Measurements from ENCODE around the gene RHOV.
A peak's percentile ranks its signal among the peaks of the same experiment; 100 is the strongest.

The RHOV gene

DNA sequence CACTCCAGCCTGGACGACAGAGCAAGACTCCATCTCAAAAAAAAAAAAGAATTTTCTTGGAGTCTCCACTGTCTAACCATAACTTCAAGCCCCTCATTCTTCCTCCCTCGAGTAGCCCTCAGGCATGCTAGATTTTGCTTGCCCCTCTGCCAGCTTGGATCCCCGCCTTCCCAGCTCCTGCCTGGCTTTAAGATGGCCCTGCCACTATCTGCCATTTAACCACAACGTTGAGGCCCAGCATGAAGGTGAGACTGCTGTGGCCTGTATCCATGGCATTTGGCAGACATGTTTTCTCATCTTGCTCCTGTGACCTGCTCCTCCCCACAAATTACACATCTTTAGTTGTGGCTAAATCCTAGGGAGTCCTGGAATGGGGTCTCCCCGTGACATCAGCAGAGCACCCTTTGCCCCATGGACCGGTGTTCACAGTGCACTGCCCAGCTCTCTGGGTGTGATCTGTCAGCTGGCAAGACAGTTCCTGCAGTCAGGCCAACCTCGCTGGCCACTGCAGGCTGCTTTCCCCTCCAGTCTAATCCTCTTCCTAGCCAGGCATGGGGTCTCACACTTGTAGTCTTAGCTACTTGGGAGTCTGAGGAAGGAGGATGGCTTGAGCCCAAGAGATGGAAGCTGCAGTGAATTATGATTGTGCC lies 30.6 kb upstream of the RHOV start:
- no peak for DNase-seq (ENCODE audit: low read depth in 3 of 3)

DNA sequence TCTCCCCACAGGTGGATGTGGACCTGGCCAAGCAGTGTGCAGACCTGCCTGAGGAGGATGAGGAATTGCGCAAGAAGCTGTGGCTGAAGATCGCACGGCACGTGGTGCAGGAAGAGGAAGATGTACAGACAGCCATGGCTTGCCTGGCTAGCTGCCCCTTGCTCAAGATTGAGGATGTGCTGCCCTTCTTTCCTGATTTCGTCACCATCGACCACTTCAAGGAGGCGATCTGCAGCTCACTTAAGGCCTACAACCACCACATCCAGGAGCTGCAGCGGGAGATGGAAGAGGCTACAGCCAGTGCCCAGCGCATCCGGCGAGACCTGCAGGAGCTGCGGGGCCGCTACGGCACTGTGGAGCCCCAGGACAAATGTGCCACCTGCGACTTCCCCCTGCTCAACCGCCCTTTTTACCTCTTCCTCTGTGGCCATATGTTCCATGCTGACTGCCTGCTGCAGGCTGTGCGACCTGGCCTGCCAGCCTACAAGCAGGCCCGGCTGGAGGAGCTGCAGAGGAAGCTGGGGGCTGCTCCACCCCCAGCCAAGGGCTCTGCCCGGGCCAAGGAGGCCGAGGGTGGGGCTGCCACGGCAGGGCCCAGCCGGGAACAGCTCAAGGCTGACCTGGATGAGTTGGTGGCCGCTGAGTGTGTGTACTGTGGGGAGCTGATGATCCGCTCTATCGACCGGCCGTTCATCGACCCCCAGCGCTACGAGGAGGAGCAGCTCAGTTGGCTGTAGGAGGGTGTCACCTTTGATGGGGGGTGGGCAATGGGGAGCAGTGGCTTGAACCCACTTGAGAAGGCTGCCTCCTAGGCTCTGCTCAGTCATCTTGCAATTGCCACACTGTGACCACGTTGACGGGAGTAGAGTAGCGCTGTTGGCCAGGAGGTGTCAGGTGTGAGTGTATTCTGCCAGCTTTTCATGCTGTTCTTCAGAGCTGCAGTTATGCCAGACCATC lies 28.8 kb upstream of the RHOV start:
- no peak for DNase-seq (ENCODE audit: low read depth in 3 of 3)

DNA sequence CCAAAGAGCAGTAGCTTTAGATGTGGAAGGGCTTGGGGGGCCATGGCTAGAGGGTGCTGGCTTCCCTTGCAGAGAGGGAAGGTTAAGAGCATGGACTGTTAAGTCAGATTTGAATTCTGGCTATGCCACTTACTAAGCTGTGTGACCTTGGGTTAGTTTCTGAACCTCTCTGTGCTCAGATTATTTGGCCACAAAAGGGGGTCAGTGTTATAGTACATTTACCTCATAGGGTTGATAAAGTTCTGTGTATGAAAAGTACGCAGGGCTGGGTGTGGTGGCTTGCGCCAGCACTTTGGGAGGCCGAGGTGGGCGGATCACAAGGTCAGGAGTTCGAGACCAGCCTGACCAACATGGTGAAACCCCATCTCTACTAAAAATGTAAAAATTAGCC lies 27.0 kb upstream of the RHOV start:
- DNase-seq (ENCODE audit: low read depth in 3 of 3) = no peak

DNA sequence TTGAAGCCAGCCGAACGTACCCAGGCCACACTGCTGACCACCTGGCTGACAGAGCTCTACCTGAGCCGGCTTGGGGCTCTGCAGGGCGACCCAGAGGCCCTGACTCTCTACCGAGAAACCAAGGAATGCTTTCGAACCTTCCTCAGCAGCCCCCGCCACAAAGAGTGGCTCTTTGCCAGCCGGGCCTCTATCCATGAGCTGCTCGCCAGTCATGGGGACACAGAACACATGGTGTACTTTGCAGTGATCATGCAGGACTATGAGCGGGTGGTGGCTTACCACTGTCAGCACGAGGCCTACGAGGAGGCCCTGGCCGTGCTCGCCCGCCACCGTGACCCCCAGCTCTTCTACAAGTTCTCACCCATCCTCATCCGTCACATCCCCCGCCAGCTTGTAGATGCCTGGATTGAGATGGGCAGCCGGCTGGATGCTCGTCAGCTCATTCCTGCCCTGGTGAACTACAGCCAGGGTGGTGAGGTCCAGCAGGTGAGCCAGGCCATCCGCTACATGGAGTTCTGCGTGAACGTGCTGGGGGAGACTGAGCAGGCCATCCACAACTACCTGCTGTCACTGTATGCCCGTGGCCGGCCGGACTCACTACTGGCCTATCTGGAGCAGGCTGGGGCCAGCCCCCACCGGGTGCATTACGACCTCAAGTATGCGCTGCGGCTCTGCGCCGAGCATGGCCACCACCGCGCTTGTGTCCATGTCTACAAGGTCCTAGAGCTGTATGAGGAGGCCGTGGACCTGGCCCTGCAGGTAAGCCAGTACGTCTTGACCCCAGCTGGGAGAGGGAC lies 26.4 kb upstream of the RHOV start:
- no peak for DNase-seq (ENCODE audit: low read depth in 3 of 3)

DNA sequence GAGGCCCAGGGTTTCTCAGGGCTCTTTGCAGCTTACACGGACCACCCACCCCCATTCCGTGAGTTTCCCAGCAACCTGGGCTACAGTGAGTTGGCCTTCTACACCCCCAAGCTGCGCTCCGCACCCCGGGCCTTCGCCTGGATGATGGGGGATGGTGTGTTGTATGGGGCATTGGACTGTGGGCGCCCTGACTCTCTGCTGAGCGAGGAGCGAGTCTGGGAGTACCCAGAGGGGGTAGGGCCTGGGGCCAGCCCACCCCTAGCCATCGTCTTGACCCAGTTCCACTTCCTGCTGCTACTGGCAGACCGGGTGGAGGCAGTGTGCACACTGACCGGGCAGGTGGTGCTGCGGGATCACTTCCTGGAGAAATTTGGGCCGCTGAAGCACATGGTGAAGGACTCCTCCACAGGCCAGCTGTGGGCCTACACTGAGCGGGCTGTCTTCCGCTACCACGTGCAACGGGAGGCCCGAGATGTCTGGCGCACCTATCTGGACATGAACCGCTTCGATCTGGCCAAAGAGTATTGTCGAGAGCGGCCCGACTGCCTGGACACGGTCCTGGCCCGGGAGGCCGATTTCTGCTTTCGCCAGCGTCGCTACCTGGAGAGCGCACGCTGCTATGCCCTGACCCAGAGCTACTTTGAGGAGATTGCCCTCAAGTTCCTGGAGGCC lies 25.6 kb upstream of the RHOV start:
- no peak for DNase-seq (ENCODE audit: low read depth in 3 of 3)

DNA sequence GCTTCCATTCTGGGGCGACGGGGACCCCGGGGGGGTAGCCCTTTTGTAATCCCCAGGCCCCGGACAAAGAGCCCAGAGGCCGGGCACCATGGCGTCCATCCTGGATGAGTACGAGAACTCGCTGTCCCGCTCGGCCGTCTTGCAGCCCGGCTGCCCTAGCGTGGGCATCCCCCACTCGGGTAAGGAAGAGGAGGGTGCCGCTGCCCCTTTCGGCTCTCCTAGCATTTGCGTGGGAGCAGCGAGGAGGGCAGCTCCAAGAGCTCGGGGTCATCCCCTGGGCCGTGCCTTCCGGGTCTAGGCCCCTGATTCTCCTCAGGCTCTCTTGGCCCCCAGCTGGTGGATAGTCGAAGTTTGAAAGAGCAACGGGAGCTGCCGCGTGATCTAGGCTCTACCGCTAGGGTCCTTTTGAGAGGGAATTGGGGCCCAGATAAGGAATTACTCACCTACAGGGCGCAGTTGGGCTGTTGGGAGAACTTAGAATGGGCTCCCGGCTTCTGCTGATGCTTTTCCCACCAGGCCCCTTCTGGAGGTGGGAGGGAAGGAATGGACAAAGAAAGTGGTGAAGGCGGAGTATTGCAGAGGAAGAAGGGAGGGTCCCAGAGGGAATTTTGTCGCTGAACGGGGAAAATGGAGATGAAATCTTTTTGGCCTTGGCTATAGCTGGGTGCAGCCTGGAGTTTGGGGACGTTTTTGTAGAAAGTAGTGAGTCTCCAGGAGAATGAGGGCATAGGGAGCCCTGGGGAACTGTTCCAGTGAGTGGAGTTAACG lies 20.8 kb upstream of the RHOV start:
- DNase-seq (ENCODE audit: low read depth in 3 of 3) = peak in 1 of 3 donors; percentile 48

DNA sequence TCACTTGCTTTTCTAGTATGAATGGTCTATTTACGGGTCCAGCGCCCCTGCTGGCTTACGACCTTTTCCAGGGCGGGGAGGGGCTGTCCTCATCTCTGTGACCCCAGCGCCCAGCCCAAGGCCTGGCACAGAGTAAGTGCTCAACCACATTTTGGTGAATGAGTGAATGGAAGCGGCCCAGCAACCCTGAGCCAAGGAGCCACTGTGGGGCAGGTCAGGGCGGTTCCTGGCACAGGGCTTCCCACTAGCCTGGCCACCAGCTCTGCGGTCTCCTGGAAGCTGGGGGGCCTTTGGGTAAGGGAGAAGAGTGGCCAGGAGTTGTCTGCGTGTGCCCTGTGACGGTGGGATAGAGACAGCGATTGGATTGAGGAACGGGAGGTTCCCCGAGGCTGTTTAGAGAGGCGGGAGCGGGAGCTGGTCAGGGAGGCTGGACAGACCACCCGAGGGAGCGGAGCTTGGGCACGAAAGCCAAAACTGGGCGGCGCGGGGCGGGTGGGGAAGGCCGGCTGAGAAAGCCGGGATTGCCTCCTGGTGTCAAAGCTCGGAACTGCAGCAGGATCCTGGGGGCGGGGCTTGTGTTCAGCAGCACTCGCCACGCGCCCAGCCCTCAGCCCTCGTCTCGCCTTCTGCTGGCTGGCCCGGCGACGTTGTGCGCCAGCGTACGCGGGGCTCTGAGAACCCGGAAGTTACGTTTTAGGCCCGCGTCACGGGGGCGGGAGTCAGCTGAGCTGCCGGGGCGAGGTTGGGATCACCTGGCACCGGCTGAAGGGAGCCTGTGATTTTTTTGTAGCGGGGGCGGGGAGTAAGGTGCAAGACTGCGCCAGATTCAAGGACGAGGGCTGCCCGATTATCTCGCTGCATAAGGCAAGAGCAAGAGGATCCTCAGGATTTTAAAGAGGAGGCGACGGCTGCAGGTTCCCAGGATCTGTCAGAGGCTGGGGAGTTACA lies 20.0 kb upstream of the RHOV start, which contains the start of gene VPS18:
TSS of gene VPS18 (plus strand) at position 718 of the 948 bp plus-strand sequence. CDS start 319 bp downstream, outside the sequence.
- peak; percentile 96 to 100 (median 97) for DNase-seq (ENCODE audit: low read depth in 3 of 3)

DNA sequence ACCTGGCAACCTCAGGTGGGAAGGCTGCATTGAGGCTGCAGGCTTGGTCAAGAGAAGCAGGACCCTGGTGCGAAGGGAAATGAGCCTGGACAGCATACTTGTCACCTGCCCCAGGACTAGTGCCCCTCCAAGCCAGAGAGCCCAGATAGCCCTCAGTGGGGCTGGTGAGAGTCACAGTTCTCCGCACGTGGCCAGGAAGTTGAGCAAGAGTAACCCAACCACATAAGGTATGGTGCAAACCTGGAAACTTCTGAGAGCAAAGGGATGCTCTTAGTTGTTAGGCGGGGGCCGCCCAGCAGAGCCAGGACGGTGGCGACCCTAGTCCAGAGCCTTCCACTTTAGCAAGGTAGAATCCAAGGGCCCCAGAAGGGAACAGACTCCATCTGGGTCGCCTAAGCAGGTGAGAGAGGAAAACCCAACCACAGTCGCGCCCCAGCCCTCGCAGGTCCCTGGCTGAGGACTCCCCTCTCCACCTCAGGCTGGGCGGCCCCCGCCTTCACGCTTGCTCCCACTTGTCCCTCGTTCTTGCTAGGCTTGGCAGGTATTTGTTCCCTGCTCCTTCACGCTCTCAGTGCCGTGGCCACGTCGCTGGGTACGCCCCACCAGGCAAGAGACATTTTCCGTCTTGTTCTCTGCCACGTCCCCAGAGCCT lies 19.1 kb upstream of the RHOV start:
- no peak for DNase-seq (ENCODE audit: low read depth in 3 of 3)

DNA sequence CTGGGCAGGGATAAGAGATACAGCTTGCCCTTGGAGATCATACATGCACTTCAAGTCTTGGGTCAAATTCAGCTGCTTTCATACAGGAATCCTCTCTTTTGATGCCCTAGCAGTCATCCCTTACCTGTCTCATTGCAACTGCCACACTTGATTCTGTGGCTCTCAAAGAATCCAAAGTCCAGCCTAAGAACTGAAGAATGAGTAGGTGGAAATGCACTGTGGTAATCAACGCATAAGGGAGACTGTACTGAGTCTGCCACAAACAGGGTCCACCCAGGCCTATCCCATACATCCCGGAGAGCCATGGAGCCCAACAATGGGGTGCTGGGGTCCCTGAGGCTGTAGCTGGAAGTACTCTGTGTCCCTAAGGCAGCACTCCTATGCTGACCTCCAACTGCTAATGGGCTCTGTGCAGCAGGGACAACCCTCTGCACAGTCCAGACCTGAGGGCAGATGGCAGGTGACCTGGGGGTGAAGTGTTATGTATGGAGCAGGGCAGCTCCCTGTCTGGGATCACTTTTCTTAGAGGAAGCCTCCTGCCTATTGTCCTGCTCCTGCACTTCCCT lies 18.5 kb upstream of the RHOV start:
- no peak for DNase-seq (ENCODE audit: low read depth in 3 of 3)

DNA sequence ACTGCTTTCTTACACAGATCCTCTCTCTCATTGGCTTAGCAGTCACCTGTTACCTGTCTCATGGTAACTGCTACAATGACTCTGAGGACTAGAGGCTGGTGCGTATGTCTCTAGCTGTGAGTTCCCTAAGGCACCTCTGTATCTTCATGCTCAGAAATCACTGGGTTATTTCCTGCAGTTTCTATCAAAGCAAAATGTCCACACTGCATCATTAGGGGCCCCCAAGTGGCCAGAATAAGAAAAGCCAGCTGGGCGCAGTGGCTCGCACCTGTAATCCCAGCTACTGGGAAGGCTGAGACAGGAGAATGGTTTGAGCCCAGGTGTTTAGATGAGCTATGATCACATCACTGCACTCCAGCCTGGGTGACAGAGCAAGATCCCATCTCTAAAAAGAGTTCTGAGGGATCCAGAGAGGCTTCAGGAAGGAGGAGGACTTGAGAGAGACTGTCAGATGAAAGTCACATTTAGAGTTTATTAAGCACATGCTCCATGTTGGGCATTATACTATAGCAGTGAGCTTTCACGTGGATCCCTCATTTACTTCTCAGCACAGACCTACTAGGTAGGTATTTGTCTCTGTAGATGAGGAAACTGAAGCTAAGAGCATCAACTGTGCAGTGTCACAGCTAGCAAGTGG lies 17.9 kb upstream of the RHOV start:
- DNase-seq (ENCODE audit: low read depth in 3 of 3) = no peak

DNA sequence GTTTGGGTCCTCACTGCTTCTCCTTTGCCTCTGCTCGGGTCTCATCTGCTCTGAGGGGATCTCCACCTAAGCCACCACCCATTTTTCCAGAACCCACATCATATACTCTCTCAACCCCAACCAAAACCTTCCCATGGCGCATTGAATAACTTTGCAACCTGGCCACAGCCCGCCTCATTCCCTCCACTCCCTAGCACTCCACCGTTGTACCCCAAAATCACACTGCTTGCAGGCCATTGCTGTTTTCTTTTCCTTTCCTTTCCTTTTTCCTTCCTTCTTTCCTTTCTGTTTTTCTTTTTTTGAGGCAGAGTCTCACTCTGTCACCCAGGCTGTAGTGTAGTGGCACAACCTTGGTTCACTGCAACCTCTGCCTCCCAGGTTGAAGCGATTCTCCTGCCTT lies 17.1 kb upstream of the RHOV start:
- DNase-seq (ENCODE audit: low read depth in 3 of 3) = no peak

DNA sequence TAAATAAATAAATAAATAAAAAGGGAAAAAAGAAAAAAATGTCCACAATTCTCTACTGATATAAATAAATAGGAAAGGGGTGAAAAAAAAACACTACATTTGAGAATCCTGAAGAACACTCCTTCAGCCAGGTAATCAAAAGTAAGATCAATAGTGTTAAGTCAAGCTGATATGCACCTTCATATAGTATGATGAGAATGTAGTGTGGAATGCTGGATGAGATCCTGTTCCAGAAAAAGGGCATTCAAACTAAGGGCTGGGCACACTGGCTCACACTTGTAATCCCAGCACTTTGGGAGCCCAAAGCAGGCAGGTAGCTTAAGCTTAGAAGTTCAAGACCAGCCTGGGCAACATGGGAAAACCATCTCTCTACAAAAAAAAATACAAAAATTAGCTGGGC lies 15.1 kb upstream of the RHOV start:
- no peak for DNase-seq (ENCODE audit: low read depth in 3 of 3)

DNA sequence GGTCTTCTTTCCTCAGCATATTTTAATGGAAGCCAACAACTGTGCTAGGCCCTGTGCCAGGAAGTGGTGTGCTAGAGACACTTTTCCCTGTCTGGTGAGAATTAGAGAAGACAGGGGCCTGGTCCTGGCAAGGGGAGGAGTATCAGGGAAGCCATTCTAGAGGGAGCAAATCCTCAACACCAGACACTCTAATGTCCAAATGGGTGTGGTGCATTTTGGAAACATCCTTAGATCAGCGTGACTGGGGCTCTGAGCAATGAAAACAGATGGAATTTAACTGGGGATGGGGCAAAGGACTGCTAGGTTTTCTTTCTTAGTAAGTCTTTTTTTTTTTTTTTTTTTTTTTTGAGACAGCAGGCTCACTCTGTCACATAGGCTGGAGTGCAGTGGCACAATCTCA lies 12.6 kb upstream of the RHOV start:
- no peak for DNase-seq (ENCODE audit: low read depth in 3 of 3)

DNA sequence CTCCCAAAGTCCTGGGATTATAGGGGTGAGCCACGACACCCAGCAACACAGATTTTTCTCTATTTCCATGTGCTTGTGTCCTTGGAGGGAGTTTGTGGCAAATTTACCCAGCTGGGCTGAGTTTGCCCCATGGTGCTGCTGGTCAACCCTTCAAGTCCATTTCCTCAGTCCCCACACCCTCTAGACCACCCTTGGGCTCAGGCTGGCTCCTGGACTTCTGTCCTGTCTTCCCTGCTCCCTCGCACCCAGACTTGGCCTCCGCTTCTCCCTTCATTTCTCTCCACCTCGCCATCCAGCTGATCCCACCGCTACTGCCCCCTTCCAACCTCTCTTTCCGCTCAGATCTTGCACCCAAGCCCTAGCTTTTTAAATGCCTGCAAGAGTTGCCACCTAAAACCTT lies 7.3 kb upstream of the RHOV start:
- DNase-seq (ENCODE audit: low read depth in 3 of 3) = no peak

DNA sequence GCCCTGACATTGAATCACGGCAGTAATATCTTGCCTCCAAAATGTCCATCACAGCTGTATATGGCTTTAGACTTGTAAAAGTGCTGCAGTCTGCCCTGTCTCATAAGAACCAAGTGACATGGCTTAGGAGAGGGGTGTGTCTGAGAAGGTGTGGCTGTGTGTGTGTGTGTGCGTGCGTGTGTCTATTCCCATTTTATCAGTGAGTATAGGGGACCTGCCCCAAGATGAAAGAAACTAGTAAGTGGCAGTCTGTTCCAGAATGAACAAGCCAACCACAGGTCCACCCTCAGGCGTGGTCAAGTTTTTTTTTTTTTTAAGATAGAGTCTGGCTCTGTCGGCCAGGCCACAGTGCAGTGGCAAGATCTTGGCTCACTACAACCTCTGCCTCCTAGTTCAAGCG lies 5.6 kb upstream of the RHOV start:
- no peak for DNase-seq (ENCODE audit: low read depth in 3 of 3)

DNA sequence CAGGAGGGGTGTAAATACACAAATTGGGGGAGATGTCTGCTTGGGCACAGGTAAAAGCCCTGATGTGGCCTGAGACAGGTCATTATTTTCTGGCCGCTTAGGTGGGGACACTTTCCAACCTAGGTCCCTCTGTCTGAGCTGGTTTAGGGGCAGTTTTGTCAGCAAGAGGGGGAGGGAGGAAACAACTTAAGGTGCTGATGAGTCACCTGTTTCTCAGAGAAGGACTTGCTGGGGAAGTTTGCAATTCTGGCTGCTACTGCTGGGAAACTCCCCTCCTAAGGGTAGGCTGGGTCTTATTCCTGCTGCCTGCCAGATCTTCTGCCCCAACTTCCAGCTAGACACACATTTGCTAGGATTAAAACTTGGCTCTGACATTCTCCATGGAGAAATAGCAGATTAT lies 4.8 kb upstream of the RHOV start:
- no peak for DNase-seq (ENCODE audit: low read depth in 3 of 3)

DNA sequence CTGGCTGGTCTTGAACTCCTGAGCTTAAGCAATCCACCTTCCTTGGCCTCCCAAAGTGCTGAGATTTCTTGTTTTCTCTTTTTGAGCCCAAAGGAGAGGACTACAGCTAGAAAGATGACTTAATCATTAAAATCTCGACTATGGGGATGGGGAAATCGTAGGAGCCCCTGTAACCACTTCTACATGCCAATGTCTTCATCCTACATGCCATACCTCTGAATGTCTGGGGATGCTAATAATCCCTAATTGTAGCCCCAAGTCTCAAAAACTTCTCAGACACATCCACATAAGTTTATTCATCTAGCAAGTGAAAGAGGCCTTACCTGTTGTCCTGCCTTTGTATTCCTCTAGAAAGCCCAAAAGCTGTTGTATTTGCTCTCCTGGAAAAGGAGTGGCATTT lies 3.7 kb upstream of the RHOV start:
- no peak for DNase-seq (ENCODE audit: low read depth in 3 of 3)

DNA sequence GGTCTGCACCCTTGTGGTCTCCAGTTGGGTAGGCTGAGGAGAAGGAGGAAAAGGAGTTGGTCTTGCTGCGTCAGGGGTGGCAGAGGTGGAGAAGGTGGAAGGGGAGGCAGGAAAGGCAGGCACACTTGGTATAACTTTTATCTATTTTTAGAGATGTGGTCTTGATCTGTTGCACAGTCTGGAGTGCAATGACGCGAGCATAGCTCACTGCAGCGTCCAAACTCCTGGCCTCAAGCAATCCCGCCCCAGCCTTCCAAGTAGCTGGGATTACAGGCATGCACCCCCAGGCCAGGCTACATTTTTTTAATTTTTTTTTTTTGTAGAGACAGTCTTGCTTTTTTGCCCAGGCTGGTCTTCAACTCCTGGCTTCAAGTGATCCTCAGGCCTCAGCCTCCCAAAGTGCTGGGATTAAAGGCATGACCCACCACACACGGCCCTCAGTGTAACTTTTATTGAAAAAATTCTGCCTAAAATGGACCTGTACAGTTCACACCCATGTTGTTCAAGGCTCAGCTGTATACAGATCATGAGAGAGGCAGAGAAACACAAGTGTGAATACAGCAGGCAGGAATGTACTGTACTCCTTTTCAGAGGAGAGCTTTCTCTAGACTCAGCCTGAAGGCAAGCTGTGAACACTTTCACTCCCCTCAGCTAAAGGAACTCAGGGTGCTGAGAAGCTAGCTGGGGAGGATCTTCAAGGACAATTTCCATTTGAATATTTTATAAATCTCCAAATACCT lies 2.1 kb upstream of the RHOV start:
- no peak for DNase-seq (ENCODE audit: low read depth in 3 of 3)
